ENCODE results near the gene TREM2. TPM values are rescaled to one million over a fixed set of nuclear protein-coding genes. Genes with fewer than 3 reads are reported as not detected.
A peak's percentile ranks its signal among the peaks of the same experiment; 100 is the strongest.

The TREM2 gene
- total and polyA plus RNA-seq, 10 of the 15 experiments (the other 5 are each of a cell fraction or from before 2014, with no cell fraction given), result not detected

- peak; percentile 75 for TF ChIP-seq SKIL (IDR thresholded peaks at IDR 0.05; ENCODE audit: low read depth, poor library complexity, severe bottlenecking)
- 0 out of 2 replicates have a peak, but pooled peaks have one; percentile 23 for TF ChIP-seq PAX5 (IDR thresholded peaks at IDR 0.05; ENCODE audit: borderline replicate concordance, low read depth, low read length)
- TF ChIP-seq SREBF2 (IDR thresholded peaks at IDR 0.05; ENCODE audit: low read length), result no peak
- TF ChIP-seq SRF (IDR thresholded peaks at IDR 0.05; ENCODE audit: low read depth in 2 of 2, low read length in 2 of 2), result no peak
- TF ChIP-seq SUZ12 (IDR thresholded peaks at IDR 0.05; ENCODE audit: unreplicated experiment), result no peak
- no peak for TF ChIP-seq JUNB (IDR thresholded peaks at IDR 0.05)
- TF ChIP-seq CHD4 (IDR thresholded peaks at IDR 0.05), result no peak
- no peak for TF ChIP-seq HDAC2 (IDR thresholded peaks at IDR 0.05)
- TF ChIP-seq SIN3A (IDR thresholded peaks at IDR 0.05; ENCODE audit: low read depth, low read length), result no peak
- TF ChIP-seq ZNF384 (IDR thresholded peaks at IDR 0.05; ENCODE audit: borderline replicate concordance, low read depth, low read length), result no peak
- no peak for TF ChIP-seq NR2C2 (IDR thresholded peaks at IDR 0.05; ENCODE audit: borderline replicate concordance, control insufficient read depth, insufficient read length, low read depth)
- TF ChIP-seq JUND (IDR thresholded peaks at IDR 0.05; ENCODE audit: low read depth, low read length), result no peak
- TF ChIP-seq E2F8 (IDR thresholded peaks at IDR 0.05; ENCODE audit: low read depth, partially characterized antibody), result no peak
- no peak for TF ChIP-seq NFXL1 (IDR thresholded peaks at IDR 0.05; ENCODE audit: borderline replicate concordance)
- TF ChIP-seq POU2F2 (IDR thresholded peaks at IDR 0.05; ENCODE audit: borderline replicate concordance, low read depth, low read length), result 0 out of 3 replicates have a peak, but pooled peaks have one; percentile 23
- peak; percentile 60 for TF ChIP-seq RELB (IDR thresholded peaks at IDR 0.05; ENCODE audit: low read depth)
- no peak for TF ChIP-seq ZNF274 (IDR thresholded peaks at IDR 0.05; ENCODE audit: insufficient read depth, insufficient read length)
- no peak for TF ChIP-seq FOS (IDR thresholded peaks at IDR 0.05; ENCODE audit: borderline replicate concordance, extremely low read depth, insufficient read length)
- no peak for TF ChIP-seq E2F4 (IDR thresholded peaks at IDR 0.05; ENCODE audit: low read depth, low read length)
- no peak for TF ChIP-seq CHD1 (IDR thresholded peaks at IDR 0.05; ENCODE audit: low read depth, low read length)
- no peak for TF ChIP-seq KDM1A (IDR thresholded peaks at IDR 0.05; ENCODE audit: borderline replicate concordance)
- peak; percentile 62 to 64; a peak in 2 of 4 replicates for TF ChIP-seq BHLHE40 (IDR thresholded peaks at IDR 0.05; ENCODE audit: borderline replicate concordance in 1 of 2, low read depth in 2 of 2, low read length in 1 of 2)
These were observed 36.8 kb upstream of the TREM2 start (continued) for GRCh38 chr6:41199552-41200246.
